Measurements from ENCODE around the gene PREPL. TPM values are rescaled to one million over a fixed set of nuclear protein-coding genes. Genes with fewer than 3 reads are reported as not detected.

PREPL gene
- total and polyA plus RNA-seq, 7 donors = 18.4 to 66.2 (median 46.0) TPM

GRCh38 chr2:44299635-44300034, 61.7 kb downstream of the PREPL start:
- WGBS, 3 donors = 64 to 74% (median 70%) methylated on average over 4 of the region's 4 CpGs
- Histone ChIP-seq H3K27me3 (ENCODE audit: insufficient read depth in 3 of 3, low read length in 2 of 3) (no peaks in the 10 kb centered on the region), H3K9me3 (no peaks in the 10 kb centered on the region), H3K4me3 (no peak overlapping the region), H3K27ac (no peak overlapping the region), H3K4me1 (peaks cover 5% of the 10 kb centered on the region), H3K36me3 (ENCODE audit: insufficient read depth in 1 of 2, low read depth in 1 of 2) (no peaks in the 10 kb centered on the region)
- no peak for TF ChIP-seq CTCF (IDR thresholded peaks at IDR 0.05)
- DNase-seq = no peak
- no peak for ATAC-seq
- intact Hi-C loops (cut with DNase I) = no loop called here

- peaks cover 5% of the 10 kb centered on the region for H3K4me1 ChIP-seq
- 75 to 92% (median 80%) methylated on average over 2 of the region's 2 CpGs for WGBS, 3 donors
- no peak for TF ChIP-seq CTCF (IDR thresholded peaks at IDR 0.05)
- H3K36me3 ChIP-seq (ENCODE audit: insufficient read depth in 1 of 2, low read depth in 1 of 2) = no peaks in the 10 kb centered on the region
- no peaks in the 10 kb centered on the region for H3K27me3 ChIP-seq (ENCODE audit: insufficient read depth in 3 of 3, low read length in 2 of 3)
- peak in 3 of 4 donors; percentile 7 to 19 (median 17) for ATAC-seq
- no peak overlapping the region for H3K27ac ChIP-seq
- no peaks in the 10 kb centered on the region for H3K9me3 ChIP-seq
- no peak overlapping the region for H3K4me3 ChIP-seq
- no peak for DNase-seq
- intact Hi-C loops (cut with DNase I) = no loop called here
These were observed 63.9 kb downstream of the PREPL start for GRCh38 chr2:44297431-44297830.

- Histone ChIP-seq H3K36me3 (ENCODE audit: insufficient read depth in 1 of 2, low read depth in 1 of 2) (no peaks in the 10 kb centered on the region), H3K9me3 (no peaks in the 10 kb centered on the region), H3K4me1 (peaks cover 6% of the 10 kb centered on the region), H3K4me3 (no peak overlapping the region), H3K27me3 (ENCODE audit: insufficient read depth in 3 of 3, low read length in 2 of 3) (no peaks in the 10 kb centered on the region), H3K27ac (no peak overlapping the region)
- DNase-seq = no peak
- ATAC-seq = no peak
- TF ChIP-seq CTCF (IDR thresholded peaks at IDR 0.05) = no peak
- intact Hi-C loops (cut with DNase I) = no loop called here
- WGBS, 3 donors = 82 to 87% (median 84%) methylated on average over 5 of the region's 5 CpGs
These were observed 64.6 kb downstream of the PREPL start for GRCh38 chr2:44296653-44297052.

GRCh38 chr2:44295633-44296359, 65.5 kb downstream of the PREPL start:
- Histone ChIP-seq H3K27ac (no peak overlapping the region), H3K9me3 (no peaks in the 10 kb centered on the region), H3K4me1 (peaks cover 13% of the 10 kb centered on the region), H3K36me3 (ENCODE audit: insufficient read depth in 1 of 2, low read depth in 1 of 2) (no peaks in the 10 kb centered on the region), H3K4me3 (no peak overlapping the region), H3K27me3 (ENCODE audit: insufficient read depth in 3 of 3, low read length in 2 of 3) (no peaks in the 10 kb centered on the region)
- no peak for DNase-seq
- intact Hi-C loops (cut with DNase I) = no loop called here
- no peak for ATAC-seq
- no peak for TF ChIP-seq CTCF (IDR thresholded peaks at IDR 0.05)
- 74 to 83% (median 75%) methylated on average over 8 of the region's 8 CpGs for WGBS, 3 donors

- WGBS, 3 donors = 74 to 86% (median 84%) methylated on average over 5 of the region's 5 CpGs
- ATAC-seq (no peak), DNase-seq (no peak)
- Histone ChIP-seq H3K27ac (no peak overlapping the region), H3K9me3 (no peaks in the 10 kb centered on the region), H3K36me3 (ENCODE audit: insufficient read depth in 1 of 2, low read depth in 1 of 2) (no peaks in the 10 kb centered on the region), H3K27me3 (ENCODE audit: insufficient read depth in 3 of 3, low read length in 2 of 3) (no peaks in the 10 kb centered on the region), H3K4me3 (no peak overlapping the region), H3K4me1 (peaks cover 13% of the 10 kb centered on the region)
- intact Hi-C loops (cut with DNase I) = no loop called here
- TF ChIP-seq CTCF (IDR thresholded peaks at IDR 0.05) = no peak
These were observed 66.2 kb downstream of the PREPL start for GRCh38 chr2:44295113-44295512.

All from psoas muscle (tissue), 8 donors.